Neural progenitor cell (in vitro differentiated cells): ENCODE data around the gene TMED9. TPM values are rescaled to one million over a fixed set of nuclear protein-coding genes. Genes with fewer than 3 reads are reported as not detected.

Experiments used
- DNase-seq: peaks from one replicate; pipeline ENCODE4 v3.0.0-alpha.2; 2016; ENCODE audit warnings: low spot score
- H2AFZ ChIP-seq: fragments of 200-600 bp; sonication (generic); replicated peaks from 2 replicates; pipeline ENCODE4 v1.6.1; 2016; ENCODE audit warnings: antibody characterized with exemption
- H3F3A ChIP-seq: fragments of 200-600 bp; sonication (generic); 2 replicates; pipeline ENCODE4 v1.6.1; 2016; ENCODE audit warnings: antibody characterized with exemption, low read depth
- H3K27ac ChIP-seq: fragments of 200-600 bp; sonication (generic); 2 replicates; pipeline ENCODE4 v1.5.1; 2016; ENCODE audit warnings: mild to moderate bottlenecking
- H3K27me3 ChIP-seq: fragments of 200-600 bp; sonication (generic); 2 replicates; pipeline ENCODE4 v1.6.1; 2016; ENCODE audit warnings: mild to moderate bottlenecking, moderate library complexity
- H3K36me3 ChIP-seq: fragments of 200-600 bp; sonication (generic); 2 replicates; pipeline ENCODE4 v1.5.1; 2016
- H3K4me1 ChIP-seq: fragments of 200-600 bp; sonication (generic); 2 replicates; pipeline ENCODE4 v1.6.1; 2016; ENCODE audit warnings: mixed run types
- H3K4me2 ChIP-seq: fragments of 200-600 bp; sonication (generic); 2 replicates; pipeline ENCODE4 v1.6.1; 2016
- H3K4me3 ChIP-seq: fragments of 200-600 bp; sonication (generic); 2 replicates; pipeline ENCODE4 v1.5.1; 2016
- H3K79me2 ChIP-seq: fragments of 200-600 bp; sonication (generic); 2 replicates; pipeline ENCODE4 v1.6.1; 2016; ENCODE audit warnings: low read depth
- H3K9ac ChIP-seq: fragments of 200-600 bp; sonication (generic); 2 replicates; pipeline ENCODE4 v1.6.1; 2016
- H3K9me3 ChIP-seq: fragments of 200-600 bp; sonication (generic); 2 replicates; pipeline ENCODE4 v1.5.1; 2016; ENCODE audit warnings: low read depth
- H4K20me1 ChIP-seq: fragments of 200-600 bp; sonication (generic); 2 replicates; pipeline ENCODE4 v1.6.1; 2016; ENCODE audit warnings: low read depth
- H3K27ac Mint-ChIP-seq: 3 replicates; pipeline ENCODE4 v1.8.0; 2021; ENCODE audit warnings: mixed read lengths
- H3K27me3 Mint-ChIP-seq: 2 replicates; pipeline ENCODE4 v1.8.0; 2022; ENCODE audit warnings: low read depth, mild to moderate bottlenecking, inconsistent platforms, moderate library complexity, mixed read lengths; ENCODE audit not compliant: insufficient read depth
- H3K36me3 Mint-ChIP-seq: 3 replicates; pipeline ENCODE4 v1.8.0; 2021; ENCODE audit warnings: mixed read lengths
- H3K4me1 Mint-ChIP-seq: 3 replicates; pipeline ENCODE4 v1.8.0; 2021; ENCODE audit warnings: mixed read lengths
- H3K4me3 Mint-ChIP-seq: 3 replicates; pipeline ENCODE4 v1.8.0; 2021; ENCODE audit warnings: mild to moderate bottlenecking, moderate library complexity, mixed read lengths
- H3K9me3 Mint-ChIP-seq: 3 replicates; pipeline ENCODE4 v1.8.0; 2020; ENCODE audit warnings: mixed read lengths
- CTCF ChIP-seq: fragments of 200-600 bp; sonication (generic); IDR thresholded peaks from 2 replicates; pipeline ENCODE4 v1.5.1; 2017; ENCODE audit warnings: antibody characterized with exemption, mild to moderate bottlenecking
- EZH2 ChIP-seq: fragments of 200-600 bp; sonication (generic); IDR thresholded peaks from 2 replicates; pipeline ENCODE4 v1.6.1; 2017; ENCODE audit warnings: antibody characterized with exemption, mild to moderate bottlenecking, moderate library complexity
- EZH2phosphoT487 ChIP-seq: fragments of 200-600 bp; sonication (generic); IDR thresholded peaks from 2 replicates; pipeline ENCODE4 v1.6.1; 2017; ENCODE audit warnings: antibody characterized with exemption
- total RNA-seq: library from RNA; depleted of rRNA; stranded (reverse); fragments of >200 nt; gene quantifications from 2 replicates; pipeline ENCODE4 v1.2.3, GENCODE V29; 2015; ENCODE audit warnings: low replicate concordance

TMED9 gene
- total RNA-seq, 1 donor from 2014 or later: 30.9 TPM

DNA sequence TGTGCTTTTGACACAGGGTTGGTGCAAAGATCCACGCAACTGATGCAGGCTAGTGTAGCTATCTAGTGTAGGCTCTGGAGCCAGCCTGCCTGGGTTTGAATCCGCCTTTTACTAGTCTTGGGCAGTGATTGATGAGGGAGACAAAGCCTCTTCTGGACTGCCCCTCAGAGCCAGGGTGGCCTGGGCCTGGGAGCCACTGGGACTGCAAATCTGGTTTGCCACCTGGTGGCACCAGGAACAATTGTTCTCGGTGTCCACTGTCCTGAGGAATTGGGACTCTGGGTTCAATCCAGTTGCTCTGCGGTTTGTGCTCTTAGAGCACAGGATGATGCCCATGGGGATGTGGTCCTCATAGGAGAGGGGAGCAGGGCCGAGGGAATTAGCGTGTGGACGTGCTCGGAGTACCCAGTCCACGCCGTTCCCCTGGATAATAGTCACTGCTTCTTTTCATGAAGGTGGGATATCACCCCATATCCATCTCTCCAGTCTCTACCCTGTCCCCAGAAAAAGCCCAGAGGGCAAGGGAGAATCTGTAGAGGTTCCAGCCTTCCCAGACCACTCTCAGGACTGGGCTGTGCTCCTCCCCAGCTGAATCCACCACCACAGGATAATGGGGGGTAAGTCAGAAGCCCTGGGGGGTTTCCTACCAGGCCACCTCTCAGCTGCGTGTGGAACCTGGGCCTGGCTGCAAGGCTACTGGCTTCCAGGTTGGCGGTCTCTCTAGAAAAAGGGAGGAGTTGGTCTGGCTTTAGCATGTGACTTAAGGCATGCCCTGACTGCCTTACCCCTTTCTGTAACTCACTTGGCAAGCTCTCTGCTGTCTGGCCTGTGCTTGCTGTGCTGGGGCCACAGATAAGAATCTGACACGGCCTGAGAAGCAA lies 9.8 kb downstream of the TMED9 start:
- Histone ChIP-seq H3K4me3 (no peak overlapping the region), H3K79me2 (peaks cover 4% of the 10 kb centered on the region), H3K36me3 (no peaks in the 10 kb centered on the region), H4K20me1 (no peaks in the 10 kb centered on the region), H3K4me1 (no peaks in the 10 kb centered on the region), H3F3A (peaks cover 12% of the 10 kb centered on the region), H2AFZ (no peak overlapping the region), H3K27me3 (peaks cover 22% of the 10 kb centered on the region), H3K9ac (no peak overlapping the region), H3K4me2 (no peak overlapping the region), H3K9me3 (no peaks in the 10 kb centered on the region), H3K27ac (no peak overlapping the region)
- H3K4me3 Mint-ChIP-seq: peak overlapping the region; percentile 96
- peaks cover 2% of the 10 kb centered on the region for H3K36me3 Mint-ChIP-seq
- H3K27ac Mint-ChIP-seq: no peak overlapping the region
- TF ChIP-seq EZH2phosphoT487 (no peak), CTCF (no peak), EZH2 (no peak)
- H3K27me3 Mint-ChIP-seq: peaks cover 7% of the 10 kb centered on the region
- DNase-seq: peak; percentile 45
- H3K4me1 Mint-ChIP-seq: peaks cover 18% of the 10 kb centered on the region
- no peaks in the 10 kb centered on the region for H3K9me3 Mint-ChIP-seq

- Histone ChIP-seq H3K4me1 (no peaks in the 10 kb centered on the region), H3K9me3 (no peaks in the 10 kb centered on the region), H2AFZ (no peak overlapping the region), H3K4me2 (no peak overlapping the region), H3K27ac (no peak overlapping the region), H3K79me2 (peaks cover 4% of the 10 kb centered on the region), H3K9ac (no peak overlapping the region), H3F3A (peaks cover 17% of the 10 kb centered on the region), H3K27me3 (peaks cover 22% of the 10 kb centered on the region), H3K36me3 (no peaks in the 10 kb centered on the region), H3K4me3 (no peak overlapping the region), H4K20me1 (no peaks in the 10 kb centered on the region)
- H3K4me3 Mint-ChIP-seq: peak overlapping the region; percentile 33
- no peak for DNase-seq
- H3K9me3 Mint-ChIP-seq: no peaks in the 10 kb centered on the region
- peaks cover 2% of the 10 kb centered on the region for H3K36me3 Mint-ChIP-seq
- H3K27ac Mint-ChIP-seq: no peak overlapping the region
- no peak for TF ChIP-seq EZH2
- no peak for TF ChIP-seq EZH2phosphoT487
- no peak for TF ChIP-seq CTCF
- H3K27me3 Mint-ChIP-seq: peaks cover 9% of the 10 kb centered on the region
- peaks cover 20% of the 10 kb centered on the region for H3K4me1 Mint-ChIP-seq
These were observed 10.4 kb downstream of the TMED9 start for GRCh38 chr5:177602458-177602830.

- no peak overlapping the region for H3K27ac Mint-ChIP-seq
These were observed 11.6 kb downstream of the TMED9 start for GRCh38 chr5:177603631-177604030.

More at GRCh38 chr5:177603631-177604030, 11.6 kb downstream of the TMED9 start:
- no peak for DNase-seq
- H3K79me2 ChIP-seq: peaks cover 4% of the 10 kb centered on the region
- peaks cover 12% of the 10 kb centered on the region for H3K27me3 ChIP-seq
- peaks cover 4% of the 10 kb centered on the region for H3K27me3 Mint-ChIP-seq
- H3K4me1 Mint-ChIP-seq: peaks cover 23% of the 10 kb centered on the region
- no peaks in the 10 kb centered on the region for H4K20me1 ChIP-seq
- no peak for TF ChIP-seq EZH2phosphoT487
- no peak for TF ChIP-seq CTCF
- TF ChIP-seq EZH2: no peak
- H3K36me3 ChIP-seq: no peaks in the 10 kb centered on the region
- no peak overlapping the region for H2AFZ ChIP-seq
- H3K4me2 ChIP-seq: no peak overlapping the region
- H3K36me3 Mint-ChIP-seq: peaks cover 2% of the 10 kb centered on the region
- H3K4me3 Mint-ChIP-seq: peak overlapping the region; percentile 5
- H3K27ac ChIP-seq: no peak overlapping the region
- H3K9ac ChIP-seq: no peak overlapping the region
- H3F3A ChIP-seq: peaks cover 16% of the 10 kb centered on the region
- H3K9me3 ChIP-seq: no peaks in the 10 kb centered on the region
- H3K4me3 ChIP-seq: no peak overlapping the region
- no peaks in the 10 kb centered on the region for H3K9me3 Mint-ChIP-seq
- H3K4me1 ChIP-seq: no peaks in the 10 kb centered on the region
